GM18507 (cell line): ENCODE data around the gene RASAL3.
"Not testable (repeated sequence)": the region's sequence is repeated elsewhere in the genome, so short reads cannot be mapped to it uniquely, and the experiment has no call there.

Experiments
- DNase-seq: peaks from one replicate; pipeline ENCODE4 v3.0.0; 2011; ENCODE audit warnings: low read depth; ENCODE audit not compliant: insufficient read length; ENCODE audit errors: extremely low spot score
- FAIRE-seq: peaks from 2 replicates; lab custom pipeline; 2011; peaks lifted over from hg19 to GRCh38; lab: Jason Lieb, UNC

The RASAL3 gene

GRCh38 chr19:15464394-15465385 lies at the start of gene RASAL3:
TSS of gene RASAL3 (minus strand) at chr19:15464544. CDS start at chr19:15464358, 186 bp downstream.
- peak; percentile 90 for FAIRE-seq
- DNase-seq = no peak

GRCh38 chr19:15511671-15512424 lies 47.5 kb upstream of the RASAL3 start:
- DNase-seq = no peak
- no peak for FAIRE-seq

GRCh38 chr19:15508035-15508710 lies 43.8 kb upstream of the RASAL3 start, which contains the start of gene CYP4F22:
TSS of gene CYP4F22 (plus strand) at chr19:15508525. CDS start at chr19:15525337, 16,812 bp downstream.
- FAIRE-seq (no peak), DNase-seq (no peak)

- no peak for FAIRE-seq
- no peak for DNase-seq
Observed at GRCh38 chr19:15507068-15508034, 43.0 kb upstream of the RASAL3 start.

- no peak for FAIRE-seq
- DNase-seq = no peak
Observed at GRCh38 chr19:15506074-15506571, 41.8 kb upstream of the RASAL3 start.

- DNase-seq (no peak), FAIRE-seq (no peak)
Observed at GRCh38 chr19:15502264-15502663, 37.9 kb upstream of the RASAL3 start.

- no peak for FAIRE-seq
- no peak for DNase-seq
Observed at GRCh38 chr19:15501596-15501995, 37.3 kb upstream of the RASAL3 start.

GRCh38 chr19:15498910-15499309 lies 34.6 kb upstream of the RASAL3 start:
- no peak for FAIRE-seq

GRCh38 chr19:15498156-15498858 lies 34.0 kb upstream of the RASAL3 start:
- DNase-seq = no peak
- FAIRE-seq = no peak

More at GRCh38 chr19:15498910-15499309, 34.6 kb upstream of the RASAL3 start:
- no peak for DNase-seq

- FAIRE-seq (no peak), DNase-seq (no peak)
Observed at GRCh38 chr19:15495151-15495550, 30.8 kb upstream of the RASAL3 start.

GRCh38 chr19:15488489-15489226 lies 24.3 kb upstream of the RASAL3 start:
- FAIRE-seq = no peak

GRCh38 chr19:15487038-15487437 lies 22.7 kb upstream of the RASAL3 start:
- DNase-seq (no peak), FAIRE-seq (no peak)

More at GRCh38 chr19:15488489-15489226, 24.3 kb upstream of the RASAL3 start:
- no peak for DNase-seq

- not testable (repeated sequence) for FAIRE-seq, DNase-seq
Observed at GRCh38 chr19:15485768-15486167, 21.4 kb upstream of the RASAL3 start.

GRCh38 chr19:15480996-15481395 lies 16.7 kb upstream of the RASAL3 start:
- FAIRE-seq, DNase-seq: not testable (repeated sequence)

GRCh38 chr19:15479391-15480345 lies 15.3 kb upstream of the RASAL3 start, which contains the start of gene PGLYRP2:
TSS of gene PGLYRP2 (minus strand) at chr19:15479501. CDS start at chr19:15479371, 130 bp downstream.
- FAIRE-seq (no peak), DNase-seq (no peak)

- DNase-seq = no peak
- no peak for FAIRE-seq
Observed at GRCh38 chr19:15476325-15476724, 12.0 kb upstream of the RASAL3 start.
